Activated CD4-positive, alpha-beta T cell treated with anti-CD3 and anti-CD28 coated beads for 1 hour (primary cell): ENCODE measurements around the gene GNL2.

ENCODE experiments used
- DNase-seq: peaks from one replicate; pipeline ENCODE4 v3.0.0-alpha.2; 2020

The GNL2 gene

GRCh38 chr1:37595440-37596181 lies at the start of gene GNL2:
Gene GNL2 (minus strand): TSS chr1:37595937. CDS start chr1:37595822, 115 bp downstream.
- DNase-seq = peak; percentile 94

GRCh38 chr1:37641059-37641458 lies 45.3 kb upstream of the GNL2 start:
- no peak for DNase-seq

GRCh38 chr1:37636435-37636834 lies 40.7 kb upstream of the GNL2 start:
- DNase-seq = no peak

GRCh38 chr1:37634992-37635902 lies 39.5 kb upstream of the GNL2 start:
- DNase-seq = no peak

- no peak for DNase-seq
Measured at GRCh38 chr1:37634244-37634991, 38.7 kb upstream of the GNL2 start, which contains the start of gene RSPO1. Gene RSPO1 (minus strand): TSS chr1:37634892. CDS start chr1:37629661, 5,231 bp downstream.

GRCh38 chr1:37633938-37634243 lies 38.2 kb upstream of the GNL2 start:
- DNase-seq = no peak

GRCh38 chr1:37633040-37633937 lies 37.6 kb upstream of the GNL2 start:
- no peak for DNase-seq

- no peak for DNase-seq
Measured at GRCh38 chr1:37631036-37631435, 35.3 kb upstream of the GNL2 start.

GRCh38 chr1:37630426-37631028 lies 34.8 kb upstream of the GNL2 start:
- no peak for DNase-seq

- DNase-seq = no peak
Measured at GRCh38 chr1:37629726-37630425, 34.1 kb upstream of the GNL2 start.

- no peak for DNase-seq
Measured at GRCh38 chr1:37629008-37629407, 33.3 kb upstream of the GNL2 start.

- no peak for DNase-seq
Measured at GRCh38 chr1:37628026-37628556, 32.4 kb upstream of the GNL2 start.

GRCh38 chr1:37622131-37622530 lies 26.4 kb upstream of the GNL2 start:
- no peak for DNase-seq

- no peak for DNase-seq
Measured at GRCh38 chr1:37621326-37621870, 25.7 kb upstream of the GNL2 start.

GRCh38 chr1:37620707-37621106 lies 25.0 kb upstream of the GNL2 start:
- DNase-seq = no peak

GRCh38 chr1:37616330-37616729 lies 20.6 kb upstream of the GNL2 start:
- DNase-seq = no peak

GRCh38 chr1:37614105-37614504 lies 18.4 kb upstream of the GNL2 start:
- no peak for DNase-seq

- no peak for DNase-seq
Measured at GRCh38 chr1:37612186-37612585, 16.4 kb upstream of the GNL2 start.

GRCh38 chr1:37609994-37610393 lies 14.3 kb upstream of the GNL2 start:
- no peak for DNase-seq

GRCh38 chr1:37609002-37609401 lies 13.3 kb upstream of the GNL2 start:
- no peak for DNase-seq
